Panc1 (cell line): ENCODE data around the gene BUB3.

Source experiments
- CTCF ChIP-seq: fragments of 450-650 bp; IDR thresholded peaks from 2 replicates; pipeline ENCODE4 v1.5.1; 2017; ENCODE audit warnings: mild to moderate bottlenecking
- POLR2AphosphoS5 ChIP-seq: IDR thresholded peaks from 2 replicates; pipeline ENCODE4 v1.6.1; 2012; ENCODE audit warnings: mild to moderate bottlenecking, low read depth, low read length, moderate library complexity
- REST ChIP-seq, 2 experiments: IDR thresholded peaks; 2 replicates each; pipeline ENCODE4 v1.6.1; 2011 to 2012; ENCODE audit warnings: low read depth in 2 of 2, control low read depth in 1 of 2, low read length in 1 of 2, mild to moderate bottlenecking in 1 of 2, moderate library complexity in 1 of 2; ENCODE audit not compliant: insufficient read depth in 1 of 2
- SIN3A ChIP-seq: IDR thresholded peaks from 2 replicates; pipeline ENCODE4 v1.6.1; 2012; ENCODE audit warnings: low read depth, mild to moderate bottlenecking, low read length, moderate library complexity, borderline replicate concordance; ENCODE audit not compliant: insufficient read depth
- TCF7L2 ChIP-seq: IDR thresholded peaks from 2 replicates; pipeline ENCODE4 v1.6.1; 2011; ENCODE audit warnings: mild to moderate bottlenecking, low read depth, low read length, inconsistent platforms

GRCh38 chr10:123117644-123118417, 36.4 kb upstream of the BUB3 start:
- TF ChIP-seq CTCF (no peak), TCF7L2 (no peak), POLR2AphosphoS5 (no peak), REST (IDR thresholded peaks at IDR 0.05; ENCODE audit: insufficient read depth in 1 of 2, low read depth in 2 of 2, low read length in 1 of 2) (no peak), SIN3A (no peak)
